ENCODE data around the gene GPR52. TPM values are rescaled to one million over a fixed set of nuclear protein-coding genes. Genes with fewer than 3 reads are reported as not detected.

The GPR52 gene
- polyA plus RNA-seq, 3 donors from 2014 or later: not detected

DNA sequence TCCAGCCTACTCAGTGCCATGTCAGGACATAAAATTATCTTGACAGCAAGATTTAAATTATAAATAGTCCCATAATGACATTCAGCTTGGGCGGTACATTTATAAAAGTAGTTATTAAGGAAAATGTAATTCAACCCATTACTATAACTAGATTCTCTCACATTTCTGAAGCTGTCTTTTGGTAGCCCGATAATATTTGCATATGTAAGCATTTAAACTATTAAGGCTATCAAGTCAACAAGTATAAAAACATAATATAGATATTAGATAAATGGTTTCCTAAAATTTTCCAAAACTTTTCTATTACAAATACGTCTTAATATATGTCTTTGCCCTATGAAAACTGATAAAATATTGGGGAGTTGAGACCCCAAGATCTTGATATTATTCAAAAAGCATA lies 21.6 kb upstream of the GPR52 start:
- Mint-ChIP-seq H3K36me3 (peaks cover 0 to 4% (median 0%) of the 10 kb centered on the region in 3 donors), H3K27me3 (ENCODE audit: low read depth in 3 of 3) (no peaks in the 10 kb centered on the region), H3K9me3 (no peaks in the 10 kb centered on the region), H3K27ac (no peak overlapping the region), H3K4me3 (no peak overlapping the region), H3K4me1 (peaks cover 11 to 34% of the 10 kb centered on the region in 2 donors)
- DNase-seq: no peak

DNA sequence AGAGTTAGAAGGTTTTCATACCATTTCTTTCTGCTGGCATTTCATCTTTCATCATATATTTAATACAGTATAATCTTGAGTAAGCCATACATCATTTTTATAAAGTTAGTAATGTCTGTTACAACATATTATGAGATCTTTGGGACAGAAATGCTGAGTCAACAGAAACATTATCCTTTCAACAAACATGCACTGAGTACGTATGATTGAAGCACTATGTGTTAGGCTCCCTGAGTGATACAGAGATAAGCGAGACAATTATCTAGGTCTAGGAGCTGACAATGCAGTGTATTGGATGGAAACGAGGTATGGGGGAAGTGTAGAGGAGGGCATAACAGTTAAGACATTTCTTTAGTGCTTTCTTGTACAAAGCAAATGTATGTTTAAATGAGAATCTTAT lies 19.7 kb upstream of the GPR52 start:
- Mint-ChIP-seq H3K27ac (no peak overlapping the region), H3K4me1 (peaks cover 11 to 34% of the 10 kb centered on the region in 2 donors), H3K36me3 (no peaks in the 10 kb centered on the region), H3K9me3 (no peaks in the 10 kb centered on the region), H3K27me3 (ENCODE audit: low read depth in 3 of 3) (no peaks in the 10 kb centered on the region), H3K4me3 (no peak overlapping the region)
- DNase-seq: no peak

DNA sequence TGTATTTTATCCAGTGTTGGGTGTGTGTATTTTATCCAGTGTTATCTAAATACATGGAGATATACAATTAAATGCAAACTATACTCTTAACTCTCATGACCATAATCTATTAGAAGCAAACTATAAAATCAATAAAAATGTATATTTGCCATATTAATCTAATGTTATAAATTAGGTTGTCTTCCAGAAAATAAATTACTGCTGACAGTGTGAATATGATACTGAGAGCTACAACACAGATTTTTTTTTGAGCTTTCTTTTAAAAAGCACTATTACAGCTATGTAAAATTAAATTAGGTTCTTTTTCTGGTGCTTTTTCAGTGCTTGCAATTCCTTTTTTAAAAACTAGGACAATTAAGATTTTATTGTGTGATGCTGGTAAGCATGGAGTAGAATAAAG lies 19.0 kb upstream of the GPR52 start:
- no peak overlapping the region for H3K27ac Mint-ChIP-seq
- no peaks in the 10 kb centered on the region for H3K27me3 Mint-ChIP-seq (ENCODE audit: low read depth in 3 of 3)
- no peaks in the 10 kb centered on the region for H3K36me3 Mint-ChIP-seq
- peaks cover 11 to 32% of the 10 kb centered on the region in 2 donors for H3K4me1 Mint-ChIP-seq
- H3K9me3 Mint-ChIP-seq: no peaks in the 10 kb centered on the region
- no peak for DNase-seq
- no peak overlapping the region for H3K4me3 Mint-ChIP-seq

DNA sequence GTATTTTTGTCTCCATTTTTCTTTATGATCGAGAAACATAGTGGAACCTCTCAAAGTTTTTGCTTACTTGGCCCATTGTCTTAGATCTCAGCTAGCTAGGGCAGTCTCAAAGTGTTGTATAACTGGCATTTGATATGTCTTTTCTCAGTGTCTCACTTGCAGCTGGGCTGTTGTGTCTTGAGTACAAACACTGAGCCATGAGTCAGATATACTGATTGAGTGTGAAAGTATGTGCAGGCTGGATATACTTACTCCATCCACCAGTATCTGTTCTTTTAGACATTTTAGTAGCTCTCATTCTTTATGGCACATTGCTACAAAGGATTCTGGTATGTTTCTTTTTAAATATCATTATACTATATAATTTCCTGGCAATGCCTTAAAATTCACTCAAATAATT lies 14.3 kb upstream of the GPR52 start:
- no peak overlapping the region for H3K4me3 Mint-ChIP-seq
- no peaks in the 10 kb centered on the region for H3K9me3 Mint-ChIP-seq
- H3K4me1 Mint-ChIP-seq: peaks cover 2 to 12% of the 10 kb centered on the region in 2 donors
- no peaks in the 10 kb centered on the region for H3K27me3 Mint-ChIP-seq (ENCODE audit: low read depth in 3 of 3)
- no peak for DNase-seq
- peaks cover 0 to 3% (median 0%) of the 10 kb centered on the region in 3 donors for H3K36me3 Mint-ChIP-seq
- peak overlapping the region in 1 of 6 donors; percentile 38 for H3K27ac Mint-ChIP-seq

DNA sequence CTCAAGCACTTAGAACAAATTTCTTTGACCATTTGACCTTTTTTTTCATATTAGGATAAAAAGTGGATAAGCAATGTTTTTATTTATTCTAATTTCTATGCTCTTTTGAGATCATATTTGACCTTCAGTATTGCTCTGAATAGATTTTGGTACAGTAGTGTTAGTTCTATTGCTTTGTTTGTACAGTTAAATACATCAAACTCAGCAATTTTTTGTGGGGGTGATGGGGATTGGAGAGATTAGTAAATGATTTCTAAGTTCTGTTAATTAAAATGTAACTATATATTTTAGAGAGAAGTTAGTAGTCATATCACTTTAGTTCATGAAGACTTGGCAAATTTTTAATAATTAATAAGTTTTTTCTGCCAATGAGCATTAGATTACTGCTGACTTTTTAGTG lies 2.4 kb upstream of the GPR52 start:
- no peaks in the 10 kb centered on the region for H3K9me3 Mint-ChIP-seq
- H3K4me1 Mint-ChIP-seq: peaks cover 5 to 24% of the 10 kb centered on the region in 2 donors
- no peaks in the 10 kb centered on the region for H3K27me3 Mint-ChIP-seq (ENCODE audit: low read depth in 3 of 3)
- no peak overlapping the region for H3K4me3 Mint-ChIP-seq
- no peak for DNase-seq
- no peaks in the 10 kb centered on the region for H3K36me3 Mint-ChIP-seq
- H3K27ac Mint-ChIP-seq: peak overlapping the region in 2 of 6 donors; percentile 24 to 30

DNA sequence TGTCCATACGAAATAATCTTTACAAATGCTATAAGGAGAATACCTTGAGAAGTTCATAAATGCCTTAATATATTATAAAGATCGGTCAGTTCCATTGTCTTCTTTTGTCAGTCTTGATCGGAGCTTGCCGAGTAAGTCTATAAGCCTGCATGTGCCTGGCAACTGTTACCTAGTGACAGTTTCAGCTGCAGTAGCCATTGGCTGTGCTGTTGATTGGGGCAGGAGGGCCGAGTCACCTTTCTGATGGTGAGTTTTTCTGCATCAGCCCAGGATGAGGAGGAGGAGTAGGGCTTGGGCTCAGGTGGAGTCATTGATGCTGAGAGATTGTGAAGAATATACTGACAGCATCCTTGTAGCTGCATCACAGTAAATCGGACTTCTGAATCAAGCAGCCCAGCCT lies 1.9 kb upstream of the GPR52 start:
- Mint-ChIP-seq H3K36me3 (no peaks in the 10 kb centered on the region), H3K4me3 (no peak overlapping the region), H3K27me3 (ENCODE audit: low read depth in 3 of 3) (no peaks in the 10 kb centered on the region), H3K27ac (peak overlapping the region in 2 of 6 donors; percentile 24 to 49), H3K9me3 (no peaks in the 10 kb centered on the region), H3K4me1 (peaks cover 5 to 24% of the 10 kb centered on the region in 2 donors)
- DNase-seq: no peak

DNA sequence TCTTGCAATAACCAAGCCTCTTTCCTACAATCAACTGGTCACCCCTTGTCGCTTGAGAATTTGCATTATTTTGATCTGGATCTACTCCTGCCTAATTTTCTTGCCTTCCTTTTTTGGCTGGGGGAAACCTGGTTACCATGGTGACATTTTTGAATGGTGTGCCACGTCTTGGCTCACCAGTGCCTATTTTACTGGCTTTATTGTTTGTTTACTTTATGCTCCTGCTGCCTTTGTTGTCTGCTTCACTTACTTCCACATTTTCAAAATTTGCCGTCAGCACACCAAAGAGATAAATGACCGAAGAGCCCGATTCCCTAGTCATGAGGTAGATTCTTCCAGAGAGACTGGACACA lies 743 bp downstream of the GPR52 start:
- no peak overlapping the region for H3K4me3 Mint-ChIP-seq
- no peaks in the 10 kb centered on the region for H3K9me3 Mint-ChIP-seq
- H3K27me3 Mint-ChIP-seq (ENCODE audit: low read depth in 3 of 3): no peaks in the 10 kb centered on the region
- no peak overlapping the region for H3K27ac Mint-ChIP-seq
- no peaks in the 10 kb centered on the region for H3K36me3 Mint-ChIP-seq
- peaks cover 5 to 21% of the 10 kb centered on the region in 2 donors for H3K4me1 Mint-ChIP-seq
- no peak for DNase-seq

DNA sequence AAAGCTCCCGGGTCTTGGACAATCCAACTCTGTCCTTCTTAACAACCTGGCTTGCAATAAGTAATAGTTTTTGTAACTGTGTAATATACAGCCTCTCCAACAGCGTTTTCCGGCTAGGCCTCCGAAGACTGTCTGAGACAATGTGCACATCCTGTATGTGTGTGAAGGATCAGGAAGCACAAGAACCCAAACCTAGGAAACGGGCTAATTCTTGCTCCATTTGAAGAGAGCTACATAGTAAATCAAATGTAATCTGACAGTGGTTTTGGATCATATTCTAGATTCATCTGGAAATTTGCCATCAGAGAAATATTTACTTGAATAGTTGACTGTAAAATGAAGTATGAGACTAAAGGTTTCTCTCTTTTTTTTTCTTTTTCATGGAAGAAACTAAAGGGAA lies 1.2 kb downstream of the GPR52 start:
- DNase-seq: no peak
- H3K27me3 Mint-ChIP-seq (ENCODE audit: low read depth in 3 of 3): no peaks in the 10 kb centered on the region
- no peaks in the 10 kb centered on the region for H3K36me3 Mint-ChIP-seq
- H3K4me1 Mint-ChIP-seq: peaks cover 3 to 18% of the 10 kb centered on the region in 2 donors
- H3K4me3 Mint-ChIP-seq: no peak overlapping the region
- H3K27ac Mint-ChIP-seq: no peak overlapping the region
- H3K9me3 Mint-ChIP-seq: no peaks in the 10 kb centered on the region

DNA sequence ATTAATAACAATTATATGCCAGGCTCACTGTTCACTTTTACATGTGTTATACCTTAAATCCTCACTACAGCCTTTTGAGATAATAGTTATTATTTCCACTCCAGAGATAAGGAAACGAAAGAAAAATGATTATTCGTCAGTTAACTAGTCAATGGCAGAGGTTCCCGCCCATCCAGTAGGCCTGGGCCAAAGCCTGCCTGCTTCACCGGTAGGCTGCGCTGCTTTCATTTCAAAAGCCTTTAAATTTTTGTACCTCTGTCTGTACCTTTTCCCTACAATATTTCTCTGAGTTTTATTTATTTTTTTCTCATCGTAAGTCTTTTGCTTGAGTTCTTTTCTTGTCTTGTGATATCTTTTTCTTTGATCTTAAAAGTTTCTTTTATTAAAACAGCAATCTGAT lies 3.6 kb downstream of the GPR52 start:
- DNase-seq: no peak
- Mint-ChIP-seq H3K36me3 (no peaks in the 10 kb centered on the region), H3K27ac (peak overlapping the region in 1 of 6 donors; percentile 8), H3K9me3 (no peaks in the 10 kb centered on the region), H3K4me3 (no peak overlapping the region), H3K27me3 (ENCODE audit: low read depth in 3 of 3) (peaks cover 0 to 2% (median 0%) of the 10 kb centered on the region in 3 donors), H3K4me1 (no peaks in the 10 kb centered on the region)

DNA sequence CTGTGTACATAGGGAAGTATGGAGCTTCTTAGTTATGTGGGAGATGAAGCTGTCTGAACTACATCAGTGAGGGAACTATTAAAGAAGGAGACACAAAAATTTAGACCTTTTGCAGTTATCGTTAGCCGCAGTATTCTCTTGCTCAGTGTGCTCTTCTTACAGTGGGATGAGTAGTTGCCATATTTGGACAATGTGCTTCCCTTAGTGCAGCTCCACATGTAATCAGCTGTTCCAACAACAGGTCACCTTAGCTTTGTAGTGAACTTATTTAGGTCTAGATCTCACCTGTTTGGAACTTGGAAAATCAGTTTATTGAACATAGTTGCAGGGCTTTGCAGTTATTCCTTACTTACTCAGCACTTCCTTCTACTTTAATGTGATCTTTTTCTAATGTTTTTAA lies 18.1 kb downstream of the GPR52 start:
- peaks cover 0 to 9% (median 6%) of the 10 kb centered on the region in 3 donors for H3K36me3 Mint-ChIP-seq
- H3K4me3 Mint-ChIP-seq: no peak overlapping the region
- no peaks in the 10 kb centered on the region for H3K27me3 Mint-ChIP-seq (ENCODE audit: low read depth in 3 of 3)
- peak overlapping the region in 1 of 6 donors; percentile 7 for H3K27ac Mint-ChIP-seq
- H3K9me3 Mint-ChIP-seq: peaks cover 0 to 2% (median 0%) of the 10 kb centered on the region in 6 donors
- peaks cover 11 to 41% of the 10 kb centered on the region in 2 donors for H3K4me1 Mint-ChIP-seq
- DNase-seq: no peak

DNA sequence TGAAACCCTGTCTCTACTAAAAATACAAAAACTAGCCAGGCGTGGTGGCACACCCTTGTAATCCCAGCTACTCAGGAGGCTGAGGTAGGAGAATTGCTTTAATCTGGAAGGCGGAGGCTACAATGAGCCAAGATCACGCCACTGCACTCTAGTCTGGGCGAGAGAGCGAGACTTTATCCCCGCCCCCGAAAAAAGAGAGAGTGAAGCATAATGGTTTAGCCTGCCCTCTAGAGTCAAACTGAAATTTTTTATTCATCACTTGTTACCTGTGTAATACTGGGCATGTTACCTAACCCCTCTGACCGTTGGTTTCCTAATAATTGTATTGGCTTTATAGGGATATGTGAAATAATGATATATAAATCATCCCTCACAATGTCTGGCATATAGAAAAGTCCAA lies 18.8 kb downstream of the GPR52 start:
- H3K27ac Mint-ChIP-seq: no peak overlapping the region
- no peaks in the 10 kb centered on the region for H3K27me3 Mint-ChIP-seq (ENCODE audit: low read depth in 3 of 3)
- H3K9me3 Mint-ChIP-seq: peaks cover 0 to 2% (median 0%) of the 10 kb centered on the region in 6 donors
- peaks cover 12 to 41% of the 10 kb centered on the region in 2 donors for H3K4me1 Mint-ChIP-seq
- no peak overlapping the region for H3K4me3 Mint-ChIP-seq
- DNase-seq: no peak
- peaks cover under 1 to 9% (median 6%) of the 10 kb centered on the region in 3 donors for H3K36me3 Mint-ChIP-seq

DNA sequence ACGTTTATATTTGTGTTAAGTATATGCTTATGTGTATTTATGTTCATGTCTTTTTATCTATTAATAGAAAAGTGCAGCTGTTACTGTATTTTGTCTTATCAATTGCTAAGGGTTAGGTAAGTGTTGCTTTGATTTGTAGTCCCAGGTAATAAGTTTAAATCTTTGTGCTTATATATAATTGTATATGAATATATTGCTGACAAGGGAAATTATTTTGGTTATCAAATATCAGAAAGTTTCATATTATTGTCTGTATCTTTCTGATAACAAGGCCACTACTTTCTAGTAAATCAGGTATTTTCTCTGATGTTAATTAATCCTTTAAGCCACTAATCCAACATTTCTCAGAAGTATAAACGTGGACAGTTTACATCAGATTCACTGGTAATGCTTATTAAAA lies 21.3 kb downstream of the GPR52 start:
- Mint-ChIP-seq H3K4me1 (peaks cover 9 to 37% of the 10 kb centered on the region in 2 donors), H3K4me3 (no peak overlapping the region), H3K27ac (no peak overlapping the region), H3K9me3 (no peaks in the 10 kb centered on the region), H3K36me3 (peaks cover 0 to 7% (median 4%) of the 10 kb centered on the region in 3 donors), H3K27me3 (ENCODE audit: low read depth in 3 of 3) (no peaks in the 10 kb centered on the region)
- DNase-seq: no peak

DNA sequence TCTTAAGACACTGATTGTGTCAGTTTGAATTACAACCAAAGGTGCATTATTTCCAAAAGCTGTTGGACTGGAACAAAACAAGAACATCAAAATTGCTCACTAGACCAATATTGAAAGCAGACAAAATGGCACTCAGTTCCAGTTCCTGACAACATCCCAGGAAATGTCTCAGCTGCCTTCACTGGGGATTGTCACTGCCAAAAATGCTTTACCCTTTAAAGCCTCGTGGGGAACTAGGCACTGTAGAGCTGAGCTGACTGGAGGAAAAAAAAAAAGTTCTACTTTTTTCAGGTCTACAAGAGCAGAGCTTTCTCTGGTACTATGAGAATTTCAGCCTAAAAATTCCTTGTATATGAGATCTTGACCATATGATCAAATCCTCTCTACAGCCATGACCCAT lies 21.9 kb downstream of the GPR52 start:
- no peak for DNase-seq
- no peaks in the 10 kb centered on the region for H3K27me3 Mint-ChIP-seq (ENCODE audit: low read depth in 3 of 3)
- H3K36me3 Mint-ChIP-seq: peaks cover 0 to 7% (median 0%) of the 10 kb centered on the region in 3 donors
- no peaks in the 10 kb centered on the region for H3K9me3 Mint-ChIP-seq
- no peak overlapping the region for H3K27ac Mint-ChIP-seq
- H3K4me3 Mint-ChIP-seq: no peak overlapping the region
- H3K4me1 Mint-ChIP-seq: peaks cover 9 to 31% of the 10 kb centered on the region in 2 donors

DNA sequence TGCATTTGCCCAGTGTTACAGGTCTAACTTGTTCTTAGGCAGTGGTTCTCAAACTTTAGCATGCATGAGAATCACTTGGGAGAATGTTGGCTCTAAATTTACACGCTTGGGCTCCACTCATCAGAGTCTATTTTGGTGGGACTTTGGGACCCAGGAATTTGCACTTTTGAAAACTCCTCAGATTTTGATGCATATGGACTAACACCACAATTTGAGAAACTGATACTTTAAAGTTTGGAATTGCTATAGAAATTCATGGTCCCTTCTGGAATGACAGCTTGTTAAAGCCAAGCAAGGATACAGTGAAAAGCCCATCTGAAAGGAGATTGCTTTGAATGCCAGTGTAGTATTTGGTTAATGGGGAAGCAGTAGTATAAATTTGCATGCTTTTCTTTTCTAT lies 31.5 kb downstream of the GPR52 start:
- no peaks in the 10 kb centered on the region for H3K9me3 Mint-ChIP-seq
- peaks cover 0 to 3% (median 0%) of the 10 kb centered on the region in 3 donors for H3K27me3 Mint-ChIP-seq (ENCODE audit: low read depth in 3 of 3)
- H3K36me3 Mint-ChIP-seq: peaks cover 0 to 3% (median 0%) of the 10 kb centered on the region in 3 donors
- no peak overlapping the region for H3K27ac Mint-ChIP-seq
- no peak overlapping the region for H3K4me3 Mint-ChIP-seq
- DNase-seq: no peak
- peaks cover 6 to 19% of the 10 kb centered on the region in 2 donors for H3K4me1 Mint-ChIP-seq

DNA sequence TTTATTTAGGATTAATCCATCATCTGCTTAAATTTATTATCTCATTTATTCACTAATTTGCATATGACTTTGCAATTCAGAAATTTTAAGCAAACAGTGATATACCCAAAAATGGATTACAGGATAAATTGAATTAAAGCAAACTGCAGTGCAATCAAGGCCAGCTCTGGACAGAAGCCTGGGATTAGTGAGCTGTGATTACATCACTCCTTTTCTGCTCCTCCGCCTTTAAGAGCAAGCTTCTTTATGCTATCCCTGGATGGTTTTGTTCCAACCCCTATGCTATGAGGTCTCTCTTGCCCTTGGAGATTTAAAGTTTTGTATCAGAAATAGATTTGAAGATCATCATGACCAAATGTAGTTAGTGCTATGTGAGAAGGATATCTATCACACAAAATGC lies 32.6 kb downstream of the GPR52 start:
- peaks cover 0 to 3% (median 0%) of the 10 kb centered on the region in 3 donors for H3K36me3 Mint-ChIP-seq
- no peaks in the 10 kb centered on the region for H3K9me3 Mint-ChIP-seq
- no peak overlapping the region for H3K4me3 Mint-ChIP-seq
- peaks cover 0 to 3% (median 0%) of the 10 kb centered on the region in 3 donors for H3K27me3 Mint-ChIP-seq (ENCODE audit: low read depth in 3 of 3)
- peaks cover 8 to 29% of the 10 kb centered on the region in 2 donors for H3K4me1 Mint-ChIP-seq
- H3K27ac Mint-ChIP-seq: no peak overlapping the region
- DNase-seq: no peak
